ENCODE results near the gene CACNA1S.

Gene CACNA1S

GRCh38 chr1:201042779-201043461 is 69.3 kb downstream of the CACNA1S start:
- no peak overlapping the region for H3K27ac ChIP-seq (ENCODE audit: low read length)
- H3K79me2 ChIP-seq (ENCODE audit: low read length), result no peaks in the 10 kb centered on the region
- H3K9me3 ChIP-seq (ENCODE audit: insufficient read depth, low read length), result no peaks in the 10 kb centered on the region
- no peak overlapping the region for H3K9ac ChIP-seq (ENCODE audit: low read length)
- no peak overlapping the region for H2AFZ ChIP-seq (ENCODE audit: low read depth, low read length)
- H3K4me1 ChIP-seq (ENCODE audit: low read length), result peaks cover 2% of the 10 kb centered on the region; the same call in 1 of the 2 replicates
- no peaks in the 10 kb centered on the region for H4K20me1 ChIP-seq (ENCODE audit: insufficient read depth, low read length)
- H3K36me3 ChIP-seq (replicated peaks; ENCODE audit: low read depth, low read length), result no peaks in the 10 kb centered on the region
- H3K4me2 ChIP-seq (ENCODE audit: low read length), result no peak overlapping the region
- no peak overlapping the region for H3K4me3 ChIP-seq (ENCODE audit: low read length)
- H3K27me3 ChIP-seq (ENCODE audit: low read depth, low read length), result peaks cover 22% of the 10 kb centered on the region
- TF ChIP-seq CTCF (IDR thresholded peaks at IDR 0.05; ENCODE audit: low read depth, low read length) (peak; percentile 99), EZH2phosphoT487 (IDR thresholded peaks at IDR 0.05; ENCODE audit: low read depth) (no peak)

GRCh38 chr1:201041011-201041410 is 71.2 kb downstream of the CACNA1S start:
- Histone ChIP-seq H3K9ac (ENCODE audit: low read length) (no peak overlapping the region), H3K27me3 (ENCODE audit: low read depth, low read length) (peaks cover 22% of the 10 kb centered on the region), H3K4me1 (ENCODE audit: low read length) (peaks cover 2% of the 10 kb centered on the region; the same call in 1 of the 2 replicates), H3K27ac (ENCODE audit: low read length) (no peak overlapping the region), H3K4me3 (ENCODE audit: low read length) (no peak overlapping the region), H3K36me3 (replicated peaks; ENCODE audit: low read depth, low read length) (no peaks in the 10 kb centered on the region), H3K79me2 (ENCODE audit: low read length) (no peaks in the 10 kb centered on the region), H3K4me2 (ENCODE audit: low read length) (no peak overlapping the region), H2AFZ (ENCODE audit: low read depth, low read length) (no peak overlapping the region), H4K20me1 (ENCODE audit: insufficient read depth, low read length) (no peaks in the 10 kb centered on the region), H3K9me3 (ENCODE audit: insufficient read depth, low read length) (no peaks in the 10 kb centered on the region)
- no peak for TF ChIP-seq CTCF (IDR thresholded peaks at IDR 0.05; ENCODE audit: low read depth, low read length)
- no peak for TF ChIP-seq EZH2phosphoT487 (IDR thresholded peaks at IDR 0.05; ENCODE audit: low read depth)

- no peak overlapping the region for H3K4me2 ChIP-seq (ENCODE audit: low read length)
- no peak overlapping the region for H3K27ac ChIP-seq (ENCODE audit: low read length)
- no peaks in the 10 kb centered on the region for H3K79me2 ChIP-seq (ENCODE audit: low read length)
- H3K4me1 ChIP-seq (ENCODE audit: low read length), result peaks cover 2% of the 10 kb centered on the region; the same call in 1 of the 2 replicates
- H4K20me1 ChIP-seq (ENCODE audit: insufficient read depth, low read length), result no peaks in the 10 kb centered on the region
- TF ChIP-seq CTCF (IDR thresholded peaks at IDR 0.05; ENCODE audit: low read depth, low read length) (no peak), EZH2phosphoT487 (IDR thresholded peaks at IDR 0.05; ENCODE audit: low read depth) (no peak)
- no peak overlapping the region for H2AFZ ChIP-seq (ENCODE audit: low read depth, low read length)
- no peaks in the 10 kb centered on the region for H3K9me3 ChIP-seq (ENCODE audit: insufficient read depth, low read length)
- H3K9ac ChIP-seq (ENCODE audit: low read length), result no peak overlapping the region
- H3K36me3 ChIP-seq (replicated peaks; ENCODE audit: low read depth, low read length), result no peaks in the 10 kb centered on the region
- peaks cover 19% of the 10 kb centered on the region for H3K27me3 ChIP-seq (ENCODE audit: low read depth, low read length)
- no peak overlapping the region for H3K4me3 ChIP-seq (ENCODE audit: low read length)
These were observed 72.3 kb downstream of the CACNA1S start for GRCh38 chr1:201039876-201040275.

- H3K9ac ChIP-seq (ENCODE audit: low read length), result no peak overlapping the region
- no peak overlapping the region for H2AFZ ChIP-seq (ENCODE audit: low read depth, low read length)
- H3K9me3 ChIP-seq (ENCODE audit: insufficient read depth, low read length), result no peaks in the 10 kb centered on the region
- H3K27ac ChIP-seq (ENCODE audit: low read length), result no peak overlapping the region
- H3K4me2 ChIP-seq (ENCODE audit: low read length), result no peak overlapping the region
- no peaks in the 10 kb centered on the region for H3K79me2 ChIP-seq (ENCODE audit: low read length)
- peaks cover 17% of the 10 kb centered on the region for H3K27me3 ChIP-seq (ENCODE audit: low read depth, low read length)
- H3K4me3 ChIP-seq (ENCODE audit: low read length), result no peak overlapping the region
- no peaks in the 10 kb centered on the region for H4K20me1 ChIP-seq (ENCODE audit: insufficient read depth, low read length)
- peaks cover 2% of the 10 kb centered on the region; the same call in 1 of the 2 replicates for H3K4me1 ChIP-seq (ENCODE audit: low read length)
- no peaks in the 10 kb centered on the region for H3K36me3 ChIP-seq (replicated peaks; ENCODE audit: low read depth, low read length)
- TF ChIP-seq EZH2phosphoT487 (IDR thresholded peaks at IDR 0.05; ENCODE audit: low read depth) (no peak), CTCF (IDR thresholded peaks at IDR 0.05; ENCODE audit: low read depth, low read length) (no peak)
These were observed 72.8 kb downstream of the CACNA1S start for GRCh38 chr1:201039418-201039817.
